ENCODE measurements around the gene NFYB. TPM values are rescaled to one million over a fixed set of nuclear protein-coding genes. Genes with fewer than 3 reads are reported as not detected.
A peak's percentile ranks its signal among the peaks of the same experiment; 100 is the strongest.

The NFYB gene
- polyA plus RNA-seq, 1 of the 3 experiments (the other 2 are of a cell fraction): 11.0 TPM

DNA sequence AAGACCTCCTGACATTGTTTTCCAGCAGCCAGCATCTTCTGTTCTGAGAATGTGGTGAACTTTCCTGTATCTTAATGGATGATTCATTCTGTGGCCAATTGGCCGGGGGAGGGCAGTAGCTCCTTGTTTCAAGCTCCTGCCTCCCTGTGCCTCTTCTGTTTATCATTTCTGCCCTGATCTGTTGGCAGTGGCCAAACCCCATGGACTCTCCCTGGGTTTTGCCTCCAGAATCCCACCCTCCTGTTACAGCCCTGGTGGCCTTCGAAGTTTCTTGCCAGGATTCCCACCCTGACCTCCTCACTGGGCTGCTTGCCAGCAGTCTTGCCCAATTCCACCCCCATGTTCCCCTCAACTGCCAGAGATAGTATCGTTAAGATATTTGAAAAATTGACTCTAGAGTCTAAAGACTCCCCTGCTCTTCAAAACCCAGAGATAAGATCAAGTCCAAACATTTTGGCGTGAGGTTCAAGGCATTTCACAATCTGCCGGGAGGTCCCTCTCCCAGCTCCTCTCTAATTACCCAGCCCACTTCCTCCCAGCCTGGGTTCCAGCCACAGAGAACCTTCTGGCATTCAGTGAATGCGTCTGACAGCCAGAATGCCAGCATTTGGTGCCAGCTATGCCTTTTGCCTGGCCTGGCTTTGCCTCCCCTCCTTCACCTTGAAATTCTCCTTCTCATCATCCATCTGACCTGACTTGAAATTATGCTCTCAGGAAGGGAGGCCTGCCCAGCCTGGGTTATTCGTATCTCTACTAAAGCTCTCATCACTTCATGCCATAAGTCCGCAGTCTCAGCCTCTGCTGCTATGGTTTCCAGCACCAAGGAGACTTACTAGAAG lies 39.9 kb upstream of the NFYB start (continued):
- TF ChIP-seq EP300 (IDR thresholded peaks at IDR 0.05; ENCODE audit: borderline replicate concordance in 1 of 2, low read depth in 1 of 2, low read length in 1 of 2) (peak in 1 of 2 experiments; percentile 79; a peak in 3 of 4 replicates), RFX5 (IDR thresholded peaks at IDR 0.05; ENCODE audit: low read length) (no peak), TEAD4 (IDR thresholded peaks at IDR 0.05; ENCODE audit: borderline replicate concordance, insufficient read depth) (peak; percentile 87), TCF12 (IDR thresholded peaks at IDR 0.05) (peak; percentile 70), CTCF (IDR thresholded peaks at IDR 0.05) (peak; percentile 62), FOSL2 (IDR thresholded peaks at IDR 0.05; ENCODE audit: borderline replicate concordance, low read depth) (peak; percentile 93), GABPA (IDR thresholded peaks at IDR 0.05; ENCODE audit: low read depth) (no peak), EZH2phosphoT487 (IDR thresholded peaks at IDR 0.05; ENCODE audit: borderline replicate concordance, low read depth) (no peak)
- TF ChIP-seq, protein P1, sequence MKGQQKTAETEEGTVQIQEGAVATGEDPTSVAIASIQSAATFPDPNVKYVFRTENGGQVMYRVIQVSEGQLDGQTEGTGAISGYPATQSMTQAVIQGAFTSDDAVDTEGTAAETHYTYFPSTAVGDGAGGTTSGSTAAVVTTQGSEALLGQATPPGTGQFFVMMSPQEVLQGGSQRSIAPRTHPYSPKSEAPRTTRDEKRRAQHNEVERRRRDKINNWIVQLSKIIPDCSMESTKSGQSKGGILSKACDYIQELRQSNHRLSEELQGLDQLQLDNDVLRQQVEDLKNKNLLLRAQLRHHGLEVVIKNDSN (IDR thresholded peaks at IDR 0.05; ENCODE audit: borderline replicate concordance, low read depth): no peak

DNA sequence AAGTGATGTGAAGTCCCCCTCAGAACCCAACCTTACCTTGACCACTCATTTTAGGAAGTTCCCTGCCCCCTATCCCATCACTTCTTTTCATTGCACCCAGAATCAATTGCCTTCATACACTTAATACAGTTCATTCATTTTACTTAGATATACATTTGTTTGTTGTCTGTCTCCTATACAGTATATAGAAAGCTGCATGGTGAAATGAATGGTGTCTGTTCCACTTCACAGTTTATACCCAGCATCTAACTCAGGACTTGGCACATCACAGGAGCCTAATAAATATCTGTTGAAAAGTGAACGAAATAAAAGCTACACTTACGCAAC lies 39.3 kb upstream of the NFYB start:
- no peaks in the 10 kb centered on the region for H3K9me3 ChIP-seq
- no peak for DNase-seq
- H3K9me2 ChIP-seq: no peaks in the 10 kb centered on the region
- H3K27me3 ChIP-seq (ENCODE audit: insufficient read depth): no peaks in the 10 kb centered on the region
- CTCF ChIA-PET: interaction anchor here (1.0 kb wide), 1 partner anchor 10 kb away, joined by 3 read pairs; no protein-coding TSS in a partner anchor
- TF ChIP-seq, protein P2, sequence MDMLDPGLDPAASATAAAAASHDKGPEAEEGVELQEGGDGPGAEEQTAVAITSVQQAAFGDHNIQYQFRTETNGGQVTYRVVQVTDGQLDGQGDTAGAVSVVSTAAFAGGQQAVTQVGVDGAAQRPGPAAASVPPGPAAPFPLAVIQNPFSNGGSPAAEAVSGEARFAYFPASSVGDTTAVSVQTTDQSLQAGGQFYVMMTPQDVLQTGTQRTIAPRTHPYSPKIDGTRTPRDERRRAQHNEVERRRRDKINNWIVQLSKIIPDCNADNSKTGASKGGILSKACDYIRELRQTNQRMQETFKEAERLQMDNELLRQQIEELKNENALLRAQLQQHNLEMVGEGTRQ (IDR thresholded peaks at IDR 0.05; ENCODE audit: borderline replicate concordance, low read depth, low read length): no peak
- TF ChIP-seq PBX3 (IDR thresholded peaks at IDR 0.05): 0 out of 2 replicates have a peak, but pooled peaks have one; percentile 38
- H3K4me1 ChIP-seq (ENCODE audit: control insufficient read depth in 1 of 2, insufficient read depth in 2 of 2, low read depth in 1 of 2, low read length in 1 of 2): peaks cover 8 to 9% of the 10 kb centered on the region in 2 experiments; a peak in 2 of 4 replicates
- H3K4me3 ChIP-seq (ENCODE audit: low read depth in 2 of 2, low read length in 1 of 2): no peak overlapping the region
- peak overlapping the region; percentile 64 for H3K4me2 ChIP-seq
- H3K36me3 ChIP-seq (replicated peaks in 1 of 2; ENCODE audit: control insufficient read depth in 1 of 2, insufficient read depth in 2 of 2, low read length in 1 of 2): no peaks in the 10 kb centered on the region
- H3K9ac ChIP-seq: no peak overlapping the region
- 28% methylated on average over 2 of the region's 2 CpGs for WGBS (ENCODE audit: low lambda C conversion rate)
- peaks cover 22% of the 10 kb centered on the region for H3F3A ChIP-seq (replicated peaks; ENCODE audit: insufficient read depth)
- no peaks in the 10 kb centered on the region for H3K79me2 ChIP-seq (ENCODE audit: insufficient read depth)
- H3K27ac ChIP-seq (ENCODE audit: low read depth in 2 of 2, low read length in 1 of 2): peak overlapping the region; percentile 7 to 71; a peak in 3 of 4 replicates
- POLR2A ChIA-PET: no interaction called here
- no peaks in the 10 kb centered on the region for H4K20me1 ChIP-seq (ENCODE audit: insufficient read depth)
- H2AFZ ChIP-seq (ENCODE audit: low read depth): peak overlapping the region; percentile 49; the same call in 1 of the 2 replicates

Data from SK-N-SH (cell line).